HUES64 (cell line): Measurements from ENCODE around the gene MTMR8. TPM values are rescaled to one million over a fixed set of nuclear protein-coding genes. Genes with fewer than 3 reads are reported as not detected.
A peak's percentile ranks its signal among the peaks of the same experiment; 100 is the strongest.
"Not testable (repeated sequence)": the region's sequence is repeated elsewhere in the genome, so short reads cannot be mapped to it uniquely, and the experiment has no call there.

Experiments
- H3K27ac ChIP-seq: 2 replicates; pipeline ENCODE4 v1.7.0; 2013; ENCODE audit warnings: low read depth, low read length, inconsistent platforms
- H3K27me3 ChIP-seq: 2 replicates; pipeline ENCODE4 v1.6.1; 2013; ENCODE audit warnings: mild to moderate bottlenecking, low read length; ENCODE audit not compliant: insufficient read depth
- H3K36me3 ChIP-seq: 2 replicates; pipeline ENCODE4 v1.6.1; 2013; ENCODE audit warnings: mild to moderate bottlenecking, low read length; ENCODE audit not compliant: insufficient read depth
- H3K4me1 ChIP-seq: 2 replicates; pipeline ENCODE4 v1.6.1; 2013; ENCODE audit warnings: mild to moderate bottlenecking, low read length, moderate library complexity; ENCODE audit not compliant: insufficient read depth
- H3K4me3 ChIP-seq: 2 replicates; pipeline ENCODE4 v1.5.1; 2013; ENCODE audit warnings: mild to moderate bottlenecking, low read length, moderate library complexity
- H3K9ac ChIP-seq: 2 replicates; pipeline ENCODE4 v1.6.1; 2013; ENCODE audit warnings: mild to moderate bottlenecking, low read depth, low read length
- H3K9me3 ChIP-seq: 2 replicates; pipeline ENCODE4 v1.6.1; 2013; ENCODE audit warnings: low read depth, low read length; ENCODE audit not compliant: insufficient read depth
- WGBS: fragments of 150-250, 120-280 bp; methylation state at CpG from one replicate; pipeline ENCODE4 v1.1.7; 2013; ENCODE audit warnings: missing lambda C conversion rate; 5-methylcytosine and 5-hydroxymethylcytosine counted together
- polyA plus RNA-seq, 2 experiments: library from polyadenylated mRNA; stranded (reverse); fragments of 50-300 nt; gene quantifications; one replicate each; pipeline ENCODE4 v1.2.3, GENCODE V29; 2013

MTMR8 gene
- polyA plus RNA-seq (2013, experiment 1 of 2) = 2.8 TPM
- polyA plus RNA-seq (2013, experiment 2 of 2) = 2.7 TPM

GRCh38 chrX:64394874-64395567 lies at the start of gene MTMR8:
Gene MTMR8, minus strand, starts transcription at chrX:64395452. Its CDS starts 89 bp downstream, at chrX:64395363.
- H3K9me3 ChIP-seq = no peaks in the 10 kb centered on the region
- H3K27ac ChIP-seq = no peak within 1 kb of the TSS; the same call in 1 of the 2 replicates
- no peaks in the 10 kb centered on the region for H3K27me3 ChIP-seq
- no peaks in the 10 kb centered on the region for H3K36me3 ChIP-seq
- WGBS = under 1% methylated on average over 40 of the region's 40 CpGs
- H3K4me3 ChIP-seq = peak within 1 kb of the TSS; percentile 70
- H3K9ac ChIP-seq = 0 out of 2 replicates have a peak within 1 kb of the TSS, but pooled peaks have one; percentile 20
- H3K4me1 ChIP-seq = no peaks in the 10 kb centered on the region

GRCh38 chrX:64439551-64439950 lies 44.3 kb upstream of the MTMR8 start:
- Histone ChIP-seq H3K9me3 (no peaks in the 10 kb centered on the region), H3K27me3 (no peaks in the 10 kb centered on the region), H3K4me3 (no peak overlapping the region), H3K9ac (no peak overlapping the region), H3K27ac (no peak overlapping the region), H3K4me1 (no peaks in the 10 kb centered on the region), H3K36me3 (no peaks in the 10 kb centered on the region)
- WGBS = no CpG with 5 or more reads among the region's 2 CpGs

GRCh38 chrX:64437665-64438064 lies 42.4 kb upstream of the MTMR8 start:
- Histone ChIP-seq H3K4me3 (no peak overlapping the region), H3K4me1 (no peaks in the 10 kb centered on the region), H3K9ac (no peak overlapping the region), H3K9me3 (no peaks in the 10 kb centered on the region), H3K27me3 (no peaks in the 10 kb centered on the region), H3K36me3 (no peaks in the 10 kb centered on the region), H3K27ac (no peak overlapping the region)
- 88% methylated on average over 1 of the region's 1 CpG for WGBS

GRCh38 chrX:64437218-64437617 lies 42.0 kb upstream of the MTMR8 start:
- Histone ChIP-seq H3K4me1 (no peaks in the 10 kb centered on the region), H3K9me3 (no peaks in the 10 kb centered on the region), H3K36me3 (no peaks in the 10 kb centered on the region), H3K27ac (no peak overlapping the region), H3K4me3 (no peak overlapping the region), H3K9ac (no peak overlapping the region), H3K27me3 (no peaks in the 10 kb centered on the region)
- WGBS = 90% methylated on average over 4 of the region's 5 CpGs

GRCh38 chrX:64428371-64428770 lies 33.1 kb upstream of the MTMR8 start:
- Histone ChIP-seq H3K4me3 (no peak overlapping the region), H3K36me3 (no peaks in the 10 kb centered on the region), H3K27me3 (no peaks in the 10 kb centered on the region), H3K4me1 (peaks cover 6% of the 10 kb centered on the region), H3K27ac (no peak overlapping the region), H3K9ac (no peak overlapping the region), H3K9me3 (no peaks in the 10 kb centered on the region)

- 0% methylated on average over 1 of the region's 2 CpGs for WGBS
- no peaks in the 10 kb centered on the region for H3K36me3 ChIP-seq
- peaks cover 6% of the 10 kb centered on the region for H3K4me1 ChIP-seq
- H3K9ac ChIP-seq = no peak overlapping the region
- no peaks in the 10 kb centered on the region for H3K27me3 ChIP-seq
- H3K4me3 ChIP-seq = no peak overlapping the region
- peak overlapping the region; percentile 74; the same call in 1 of the 2 replicates for H3K27ac ChIP-seq
- H3K9me3 ChIP-seq = no peaks in the 10 kb centered on the region
Observed at GRCh38 chrX:64427787-64428186, 32.5 kb upstream of the MTMR8 start.

- H3K4me1 ChIP-seq = peaks cover 6% of the 10 kb centered on the region
- H3K9ac ChIP-seq = no peak overlapping the region
- no peaks in the 10 kb centered on the region for H3K9me3 ChIP-seq
- H3K36me3 ChIP-seq = no peaks in the 10 kb centered on the region
- no peaks in the 10 kb centered on the region for H3K27me3 ChIP-seq
- peak overlapping the region; percentile 74; the same call in 1 of the 2 replicates for H3K27ac ChIP-seq
- H3K4me3 ChIP-seq = no peak overlapping the region
Observed at GRCh38 chrX:64427281-64427680, 32.0 kb upstream of the MTMR8 start.

- H3K9me3 ChIP-seq, H3K4me1 ChIP-seq, H3K36me3 ChIP-seq, H3K9ac ChIP-seq, H3K4me3 ChIP-seq, H3K27ac ChIP-seq, H3K27me3 ChIP-seq: not testable (repeated sequence)
- WGBS = 93% methylated on average over 2 of the region's 4 CpGs
Observed at GRCh38 chrX:64409730-64410129, 14.5 kb upstream of the MTMR8 start.

GRCh38 chrX:64398088-64398487 lies 2.8 kb upstream of the MTMR8 start:
- H3K27me3 ChIP-seq = no peaks in the 10 kb centered on the region
- H3K4me3 ChIP-seq = no peak overlapping the region
- no peaks in the 10 kb centered on the region for H3K4me1 ChIP-seq
- no peaks in the 10 kb centered on the region for H3K9me3 ChIP-seq
- no peak overlapping the region for H3K9ac ChIP-seq
- no peak overlapping the region for H3K27ac ChIP-seq
- WGBS = 100% methylated on average over 1 of the region's 1 CpG
- no peaks in the 10 kb centered on the region for H3K36me3 ChIP-seq

- Histone ChIP-seq H3K4me3 (peak overlapping the region; percentile 70), H3K9me3 (no peaks in the 10 kb centered on the region), H3K27me3 (no peaks in the 10 kb centered on the region), H3K4me1 (no peaks in the 10 kb centered on the region), H3K9ac (0 out of 2 replicates have a peak overlapping the region, but pooled peaks have one; percentile 3), H3K36me3 (no peaks in the 10 kb centered on the region), H3K27ac (no peak overlapping the region)
- WGBS = 2% methylated on average over 4 of the region's 4 CpGs
Observed at GRCh38 chrX:64395568-64395929, 297 bp upstream of the MTMR8 start.

- 0 out of 2 replicates have a peak overlapping the region, but pooled peaks have one; percentile 20 for H3K9ac ChIP-seq
- H3K27ac ChIP-seq = no peak overlapping the region
- H3K4me3 ChIP-seq = peak overlapping the region; percentile 70
- no peaks in the 10 kb centered on the region for H3K27me3 ChIP-seq
- WGBS = 34% methylated on average over 12 of the region's 12 CpGs
- no peaks in the 10 kb centered on the region for H3K36me3 ChIP-seq
- no peaks in the 10 kb centered on the region for H3K4me1 ChIP-seq
- no peaks in the 10 kb centered on the region for H3K9me3 ChIP-seq
Observed at GRCh38 chrX:64394059-64394873, 986 bp downstream of the MTMR8 start.
